HG03521 (cell line): ENCODE results near the gene TTC39A.

Experiments used
- ATAC-seq: cut with Tn5 transposase; IDR thresholded peaks from one replicate; pipeline ENCODE4 v1.9.1; 2021; ENCODE audit warnings: mild to moderate bottlenecking, moderate library complexity; ENCODE audit not compliant: unreplicated experiment

The TTC39A gene

GRCh38 chr1:51330331-51331201 lies at the start of gene TTC39A:
TTC39A (minus strand) TSS chr1:51330562; CDS start chr1:51330477, 85 bp downstream.
- no peak for ATAC-seq

- ATAC-seq = no peak
Measured at GRCh38 chr1:51378871-51379270, 48.5 kb upstream of the TTC39A start.

- no peak for ATAC-seq
Measured at GRCh38 chr1:51373898-51374297, 43.5 kb upstream of the TTC39A start.

- ATAC-seq = no peak
Measured at GRCh38 chr1:51372561-51372960, 42.2 kb upstream of the TTC39A start.

GRCh38 chr1:51369171-51369570 lies 38.8 kb upstream of the TTC39A start:
- no peak for ATAC-seq

- no peak for ATAC-seq
Measured at GRCh38 chr1:51365774-51366173, 35.4 kb upstream of the TTC39A start.

- ATAC-seq = no peak
Measured at GRCh38 chr1:51359879-51360278, 29.5 kb upstream of the TTC39A start.

GRCh38 chr1:51355382-51355781 lies 25.0 kb upstream of the TTC39A start:
- ATAC-seq = no peak

GRCh38 chr1:51354416-51354815 lies 24.1 kb upstream of the TTC39A start:
- ATAC-seq = no peak

- no peak for ATAC-seq
Measured at GRCh38 chr1:51351907-51352306, 21.5 kb upstream of the TTC39A start.

- ATAC-seq = no peak
Measured at GRCh38 chr1:51349862-51350261, 19.5 kb upstream of the TTC39A start.

GRCh38 chr1:51348147-51348527 lies 17.8 kb upstream of the TTC39A start:
- ATAC-seq = no peak

GRCh38 chr1:51347398-51348146 lies 17.2 kb upstream of the TTC39A start:
- no peak for ATAC-seq

GRCh38 chr1:51346086-51346942 lies 16.0 kb upstream of the TTC39A start:
- ATAC-seq = no peak

GRCh38 chr1:51345300-51345687 lies 14.9 kb upstream of the TTC39A start:
- no peak for ATAC-seq

GRCh38 chr1:51344602-51345299 lies 14.4 kb upstream of the TTC39A start:
- no peak for ATAC-seq

- no peak for ATAC-seq
Measured at GRCh38 chr1:51344276-51344601, 13.9 kb upstream of the TTC39A start.

GRCh38 chr1:51343624-51344023 lies 13.3 kb upstream of the TTC39A start:
- ATAC-seq = no peak

- no peak for ATAC-seq
Measured at GRCh38 chr1:51342591-51343206, 12.3 kb upstream of the TTC39A start.

- peak; percentile 45 for ATAC-seq
Measured at GRCh38 chr1:51341876-51342496, 11.6 kb upstream of the TTC39A start.
